Hepatocyte (in vitro differentiated cells): ENCODE measurements around the gene FAM217B. TPM values are rescaled to one million over a fixed set of nuclear protein-coding genes. Genes with fewer than 3 reads are reported as not detected.

ENCODE experiments used
- DNase-seq: peaks from one replicate; pipeline ENCODE4 v3.0.0-alpha.2; 2016; ENCODE audit warnings: low spot score
- H2AFZ ChIP-seq: fragments of 200-600 bp; sonication (generic); 2 replicates; pipeline ENCODE4 v1.6.0; 2016; ENCODE audit warnings: antibody characterized with exemption, mild to moderate bottlenecking
- H3K27ac ChIP-seq: fragments of 200-600 bp; sonication (generic); 2 replicates; pipeline ENCODE4 v1.5.1; 2016; ENCODE audit warnings: mild to moderate bottlenecking
- H3K27me3 ChIP-seq: fragments of 200-600 bp; sonication (generic); 2 replicates; pipeline ENCODE4 v1.6.1; 2016
- H3K36me3 ChIP-seq: fragments of 200-600 bp; sonication (generic); replicated peaks from 2 replicates; pipeline ENCODE4 v1.5.1; 2016; ENCODE audit warnings: low read depth; ENCODE audit not compliant: insufficient read depth
- H3K4me1 ChIP-seq: fragments of 200-600 bp; sonication (generic); 2 replicates; pipeline ENCODE4 v1.5.1; 2016; ENCODE audit warnings: mild to moderate bottlenecking, moderate library complexity; ENCODE audit not compliant: insufficient read depth
- H3K4me2 ChIP-seq: fragments of 200-600 bp; sonication (generic); 2 replicates; pipeline ENCODE4 v1.6.0; 2016
- H3K4me3 ChIP-seq: fragments of 200-600 bp; sonication (generic); 2 replicates; pipeline ENCODE4 v1.5.1; 2016; ENCODE audit warnings: mild to moderate bottlenecking
- H3K79me2 ChIP-seq: fragments of 200-600 bp; sonication (generic); 2 replicates; pipeline ENCODE4 v1.6.0; 2017; ENCODE audit warnings: mild to moderate bottlenecking
- H3K9me2 ChIP-seq: fragments of 200-600 bp; sonication (generic); replicated peaks from 2 replicates; pipeline ENCODE4 v1.6.0; 2017; ENCODE audit warnings: mild to moderate bottlenecking; ENCODE audit not compliant: insufficient read depth
- H3K9me3 ChIP-seq: fragments of 200-600 bp; sonication (generic); 2 replicates; pipeline ENCODE4 v1.5.1; 2016; ENCODE audit warnings: low read depth, mild to moderate bottlenecking
- H4K20me1 ChIP-seq: fragments of 200-600 bp; sonication (generic); 2 replicates; pipeline ENCODE4 v1.6.0; 2016; ENCODE audit warnings: mild to moderate bottlenecking; ENCODE audit not compliant: insufficient read depth, poor library complexity, severe bottlenecking
- EZH2 ChIP-seq: fragments of 200-600 bp; sonication (generic); IDR thresholded peaks from 2 replicates; pipeline ENCODE4 v1.6.1; 2016; ENCODE audit warnings: antibody characterized with exemption, mild to moderate bottlenecking, borderline replicate concordance
- EZH2phosphoT487 ChIP-seq: fragments of 200-600 bp; sonication (generic); IDR thresholded peaks from one replicate; pipeline ENCODE4 v1.6.1; 2018; ENCODE audit warnings: antibody characterized with exemption, mild to moderate bottlenecking, low read depth, moderate library complexity; ENCODE audit not compliant: unreplicated experiment, severe bottlenecking
- WGBS: methylation state at CpG from one replicate; pipeline ENCODE4 v1.1.6; 2016; ENCODE audit warnings: low lambda C conversion rate; ENCODE audit errors: missing lambda C conversion rate; 5-methylcytosine and 5-hydroxymethylcytosine counted together
- polyA plus RNA-seq: library from polyadenylated mRNA; unstranded; fragments of >200 nt; fragmentation: Nextera tagmentation; extraction: Ambion mirVana; gene quantifications from 2 replicates; pipeline ENCODE4 v1.2.1, GENCODE V29; 2016
- total RNA-seq: library from RNA; depleted of rRNA; stranded (reverse); fragments of >200 nt; gene quantifications from 2 replicates; pipeline ENCODE4 v1.2.3, GENCODE V29; 2014
- TF ChIP-seq, protein P1 (sequence below): fragments of 200-600 bp; sonication (generic); IDR thresholded peaks from 2 replicates; pipeline ENCODE4 v1.5.1; 2016; ENCODE audit warnings: antibody characterized with exemption, mild to moderate bottlenecking; ENCODE audit not compliant: poor library complexity

FAM217B gene, protein sequence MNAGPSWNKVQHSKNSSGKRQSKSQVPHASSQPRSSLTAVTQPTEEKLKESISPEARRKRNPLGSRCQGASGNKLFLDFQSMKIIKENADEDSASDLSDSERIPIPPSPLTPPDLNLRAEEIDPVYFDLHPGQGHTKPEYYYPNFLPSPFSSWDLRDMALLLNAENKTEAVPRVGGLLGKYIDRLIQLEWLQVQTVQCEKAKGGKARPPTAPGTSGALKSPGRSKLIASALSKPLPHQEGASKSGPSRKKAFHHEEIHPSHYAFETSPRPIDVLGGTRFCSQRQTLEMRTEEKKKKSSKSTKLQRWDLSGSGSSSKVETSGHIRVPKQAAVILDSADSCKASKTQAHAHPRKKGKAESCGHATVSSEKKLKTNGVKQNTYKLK
- total RNA-seq (10.9 and 14.7 TPM in 2 replicates), polyA plus RNA-seq (15.2 and 15.3 TPM in 2 replicates)

DNA sequence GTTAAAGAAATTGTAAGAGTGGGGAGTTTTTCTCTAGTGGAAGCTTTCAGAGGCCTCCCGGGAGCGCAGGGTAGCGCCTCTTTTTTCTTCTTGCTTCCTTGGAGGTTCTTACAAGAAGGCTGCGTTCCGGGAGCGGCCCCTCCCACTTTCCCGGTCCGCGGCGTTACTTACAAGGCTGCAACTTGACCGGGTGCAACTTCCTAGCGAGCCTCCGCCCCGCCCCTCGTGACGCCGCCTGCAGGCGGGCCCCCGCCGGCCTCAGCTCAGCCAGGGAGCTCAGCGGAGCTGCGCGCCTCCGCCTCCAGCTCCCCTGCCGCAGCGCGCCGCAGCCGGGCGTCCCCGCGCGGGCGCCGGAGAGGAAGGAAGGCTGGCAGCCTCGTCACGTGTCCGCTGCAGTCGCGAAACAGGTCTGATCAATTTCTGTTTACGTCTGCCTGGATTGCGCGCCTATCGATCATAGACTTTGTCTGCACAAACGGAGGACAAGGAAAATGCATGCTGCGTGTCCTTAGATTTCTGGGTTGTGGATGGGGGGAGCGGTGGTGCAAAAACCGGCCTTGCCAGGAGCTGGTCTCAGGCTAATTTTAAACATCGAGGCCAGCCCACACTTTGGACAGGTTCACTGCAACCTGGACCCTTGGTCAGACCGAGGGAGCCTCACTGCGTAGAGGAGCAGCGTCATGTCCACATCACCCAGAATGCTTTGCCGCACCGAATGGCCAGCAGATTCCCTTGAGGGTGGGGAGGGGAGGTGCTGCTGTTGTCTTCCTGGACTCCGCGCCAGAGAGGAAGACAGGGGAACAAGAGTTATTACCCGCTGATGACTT, at the start of gene FAM217B, which contains the start of gene PPP1R3D:
TSS of gene FAM217B (plus strand) at position 261 of the 827 bp plus-strand sequence. CDS start 3,555 bp downstream, outside the sequence.
TSS of gene PPP1R3D (minus strand) at position 177 of the 827 bp plus-strand sequence. CDS start 374 bp downstream, outside the sequence.
- peaks cover 28% of the 10 kb centered on the region for H3K4me1 ChIP-seq
- H3K27me3 ChIP-seq = no peaks in the 10 kb centered on the region
- peak within 1 kb of the TSS; percentile 84 for H3K4me2 ChIP-seq
- H4K20me1 ChIP-seq = no peaks in the 10 kb centered on the region
- H2AFZ ChIP-seq = peak within 1 kb of the TSS; percentile 84
- no peaks in the 10 kb centered on the region for H3K9me2 ChIP-seq
- 1% methylated on average over 56 of the region's 57 CpGs for WGBS
- peak within 1 kb of the TSS; percentile 71 for H3K4me3 ChIP-seq
- no peaks in the 10 kb centered on the region for H3K36me3 ChIP-seq
- peak within 1 kb of the TSS; percentile 95 for H3K27ac ChIP-seq
- DNase-seq = peak; percentile 98
- TF ChIP-seq EZH2 (no peak), EZH2phosphoT487 (no peak)
- TF ChIP-seq, protein P1, sequence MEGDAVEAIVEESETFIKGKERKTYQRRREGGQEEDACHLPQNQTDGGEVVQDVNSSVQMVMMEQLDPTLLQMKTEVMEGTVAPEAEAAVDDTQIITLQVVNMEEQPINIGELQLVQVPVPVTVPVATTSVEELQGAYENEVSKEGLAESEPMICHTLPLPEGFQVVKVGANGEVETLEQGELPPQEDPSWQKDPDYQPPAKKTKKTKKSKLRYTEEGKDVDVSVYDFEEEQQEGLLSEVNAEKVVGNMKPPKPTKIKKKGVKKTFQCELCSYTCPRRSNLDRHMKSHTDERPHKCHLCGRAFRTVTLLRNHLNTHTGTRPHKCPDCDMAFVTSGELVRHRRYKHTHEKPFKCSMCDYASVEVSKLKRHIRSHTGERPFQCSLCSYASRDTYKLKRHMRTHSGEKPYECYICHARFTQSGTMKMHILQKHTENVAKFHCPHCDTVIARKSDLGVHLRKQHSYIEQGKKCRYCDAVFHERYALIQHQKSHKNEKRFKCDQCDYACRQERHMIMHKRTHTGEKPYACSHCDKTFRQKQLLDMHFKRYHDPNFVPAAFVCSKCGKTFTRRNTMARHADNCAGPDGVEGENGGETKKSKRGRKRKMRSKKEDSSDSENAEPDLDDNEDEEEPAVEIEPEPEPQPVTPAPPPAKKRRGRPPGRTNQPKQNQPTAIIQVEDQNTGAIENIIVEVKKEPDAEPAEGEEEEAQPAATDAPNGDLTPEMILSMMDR = no peak
- H3K9me3 ChIP-seq = no peaks in the 10 kb centered on the region
- H3K79me2 ChIP-seq = peaks cover 54% of the 10 kb centered on the region

DNA sequence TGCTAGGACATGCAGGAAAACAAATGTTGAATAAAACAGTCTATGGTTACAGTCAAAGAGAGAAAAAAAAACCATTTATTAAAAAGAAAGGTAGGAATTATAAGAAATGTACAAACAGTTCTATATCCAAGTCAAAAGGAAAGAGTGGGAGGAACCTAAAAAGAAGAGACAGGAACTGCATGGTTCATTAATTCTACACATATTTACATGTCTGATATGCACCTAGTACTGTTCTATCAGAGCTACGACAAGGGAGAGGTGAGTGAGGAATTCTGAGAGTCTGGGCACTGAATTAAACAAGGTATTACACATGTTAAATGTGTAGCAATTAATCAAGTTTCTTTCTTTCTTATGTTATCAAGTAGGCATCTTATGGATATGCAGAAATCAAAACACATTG, 48.6 kb upstream of the FAM217B start:
- Histone ChIP-seq H3K36me3 (no peaks in the 10 kb centered on the region), H3K27ac (no peak overlapping the region), H3K9me2 (no peaks in the 10 kb centered on the region), H2AFZ (no peak overlapping the region), H3K9me3 (no peaks in the 10 kb centered on the region), H3K4me3 (no peak overlapping the region), H3K27me3 (no peaks in the 10 kb centered on the region), H4K20me1 (no peaks in the 10 kb centered on the region), H3K4me2 (no peak overlapping the region), H3K4me1 (peaks cover 12% of the 10 kb centered on the region), H3K79me2 (no peaks in the 10 kb centered on the region)
- 91% methylated on average over 1 of the region's 1 CpG for WGBS
- no peak for DNase-seq
- TF ChIP-seq, protein P1 = no peak
- TF ChIP-seq EZH2 = no peak
- TF ChIP-seq EZH2phosphoT487 = no peak

DNA sequence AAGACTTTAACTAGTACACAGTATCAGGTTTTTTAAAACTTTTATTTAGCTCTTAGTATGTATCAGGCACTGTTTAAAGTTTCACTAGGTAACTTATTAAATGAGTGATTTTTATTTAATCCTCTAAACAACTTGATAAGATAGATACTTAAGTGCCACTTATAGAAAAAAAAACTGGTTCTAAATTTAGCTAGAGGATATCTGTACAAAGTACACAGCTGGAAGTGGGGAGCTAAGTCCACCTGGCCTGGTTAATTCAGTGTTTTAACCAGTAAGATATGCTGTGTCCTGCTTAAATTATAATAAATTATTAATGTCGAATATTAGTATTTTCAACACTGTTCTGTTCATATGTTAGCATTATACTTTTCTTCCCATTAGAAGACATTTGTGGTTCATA, 44.3 kb upstream of the FAM217B start:
- no peaks in the 10 kb centered on the region for H3K9me3 ChIP-seq
- H3K79me2 ChIP-seq = no peaks in the 10 kb centered on the region
- no peaks in the 10 kb centered on the region for H3K9me2 ChIP-seq
- H2AFZ ChIP-seq = no peak overlapping the region
- H3K4me2 ChIP-seq = peak overlapping the region; percentile 27
- peaks cover 12% of the 10 kb centered on the region for H3K4me1 ChIP-seq
- peak overlapping the region; percentile 2 for H3K4me3 ChIP-seq
- no peaks in the 10 kb centered on the region for H4K20me1 ChIP-seq
- H3K36me3 ChIP-seq = no peaks in the 10 kb centered on the region
- DNase-seq = no peak
- WGBS = 77% methylated on average over 1 of the region's 1 CpG
- H3K27me3 ChIP-seq = no peaks in the 10 kb centered on the region
- H3K27ac ChIP-seq = no peak overlapping the region
- TF ChIP-seq, protein P1 = no peak
- no peak for TF ChIP-seq EZH2phosphoT487
- TF ChIP-seq EZH2 = no peak
